IPS-20b (cell line): ENCODE measurements around the gene POLR3E.

Source experiments
- H3K27ac ChIP-seq: one replicate; pipeline ENCODE4 v1.5.1; 2013; ENCODE audit warnings: low read length
- H3K27me3 ChIP-seq: 2 replicates; pipeline ENCODE4 v1.6.1; 2013; ENCODE audit warnings: mild to moderate bottlenecking, low read length, inconsistent platforms; ENCODE audit not compliant: insufficient read depth
- H3K36me3 ChIP-seq: 2 replicates; pipeline ENCODE4 v1.6.1; 2013; ENCODE audit warnings: low read depth, mild to moderate bottlenecking, inconsistent platforms, low read length, moderate library complexity; ENCODE audit not compliant: insufficient read depth
- H3K4me1 ChIP-seq: 2 replicates; pipeline ENCODE4 v1.6.1; 2013; ENCODE audit warnings: mild to moderate bottlenecking, control low read depth, inconsistent platforms, low read length, moderate library complexity; ENCODE audit not compliant: insufficient read depth
- H3K4me3 ChIP-seq: 2 replicates; pipeline ENCODE4 v1.5.1; 2013; ENCODE audit warnings: mild to moderate bottlenecking, low read length, inconsistent platforms
- H3K9ac ChIP-seq: 2 replicates; pipeline ENCODE4 v1.6.1; 2013; ENCODE audit warnings: low read depth, mild to moderate bottlenecking, inconsistent platforms, low read length, moderate library complexity
- H3K9me3 ChIP-seq: 2 replicates; pipeline ENCODE4 v1.6.1; 2013; ENCODE audit warnings: mild to moderate bottlenecking, low read depth, low read length, inconsistent platforms; ENCODE audit not compliant: insufficient read depth

The POLR3E gene

DNA sequence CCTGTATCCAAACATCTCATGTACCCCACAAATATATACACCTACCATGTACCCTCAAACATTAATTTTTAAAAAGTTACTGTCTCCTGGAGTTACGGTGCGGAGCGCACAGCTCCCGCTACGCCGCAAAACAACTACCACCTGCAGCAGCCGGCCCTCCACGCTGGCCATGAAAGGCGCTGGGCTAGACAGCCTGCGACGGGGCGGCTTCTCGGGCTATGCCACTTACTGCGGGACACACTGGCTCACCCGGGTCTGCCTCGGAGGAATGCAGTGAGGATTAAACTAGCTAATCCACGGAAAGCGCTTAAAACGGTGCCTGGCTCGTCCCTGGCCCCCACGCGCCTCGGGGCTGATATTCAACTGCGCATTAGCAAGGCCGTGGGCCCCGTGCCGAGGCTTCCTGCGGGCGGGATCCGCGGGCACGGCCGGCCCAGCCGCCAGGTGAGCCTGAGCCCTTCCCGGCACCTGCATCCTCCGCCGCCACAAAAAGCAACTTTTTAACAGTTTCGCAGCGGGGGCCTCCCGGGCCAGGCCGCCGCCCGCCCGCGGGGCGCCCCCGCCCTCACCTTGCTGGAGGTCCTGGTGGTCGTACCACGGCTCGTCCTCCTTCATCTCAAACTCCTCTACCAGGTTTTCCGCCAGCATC is 76.6 kb downstream of the POLR3E start:
- peak overlapping the region; percentile 73 for H3K9ac ChIP-seq
- no peak overlapping the region for H3K27ac ChIP-seq
- peaks cover 33% of the 10 kb centered on the region for H3K27me3 ChIP-seq
- H3K4me1 ChIP-seq: peaks cover 28% of the 10 kb centered on the region
- H3K36me3 ChIP-seq: no peaks in the 10 kb centered on the region; the same call in 1 of the 2 replicates
- H3K4me3 ChIP-seq: peak overlapping the region; percentile 79
- no peaks in the 10 kb centered on the region for H3K9me3 ChIP-seq

- Histone ChIP-seq H3K4me1 (peaks cover 26% of the 10 kb centered on the region), H3K9ac (peak within 1 kb of the TSS; percentile 73), H3K36me3 (no peaks in the 10 kb centered on the region; the same call in 1 of the 2 replicates), H3K27ac (no peak within 1 kb of the TSS), H3K4me3 (peak within 1 kb of the TSS; percentile 79), H3K27me3 (peaks cover 33% of the 10 kb centered on the region), H3K9me3 (no peaks in the 10 kb centered on the region)
These were observed 77.3 kb downstream of the POLR3E start, which contains the start of gene CDR2 for GRCh38 chr16:22374311-22375116. Gene CDR2, minus strand, starts transcription at chr16:22374619. Its CDS starts 310 bp downstream, at chr16:22374309.

- Histone ChIP-seq H3K27me3 (peaks cover 33% of the 10 kb centered on the region), H3K9me3 (no peaks in the 10 kb centered on the region), H3K4me3 (peak overlapping the region; percentile 79), H3K9ac (peak overlapping the region; percentile 54; the same call in 1 of the 2 replicates), H3K27ac (no peak overlapping the region), H3K36me3 (no peaks in the 10 kb centered on the region; the same call in 1 of the 2 replicates), H3K4me1 (peaks cover 18% of the 10 kb centered on the region)
These were observed 78.1 kb downstream of the POLR3E start for GRCh38 chr16:22375117-22375962.

DNA sequence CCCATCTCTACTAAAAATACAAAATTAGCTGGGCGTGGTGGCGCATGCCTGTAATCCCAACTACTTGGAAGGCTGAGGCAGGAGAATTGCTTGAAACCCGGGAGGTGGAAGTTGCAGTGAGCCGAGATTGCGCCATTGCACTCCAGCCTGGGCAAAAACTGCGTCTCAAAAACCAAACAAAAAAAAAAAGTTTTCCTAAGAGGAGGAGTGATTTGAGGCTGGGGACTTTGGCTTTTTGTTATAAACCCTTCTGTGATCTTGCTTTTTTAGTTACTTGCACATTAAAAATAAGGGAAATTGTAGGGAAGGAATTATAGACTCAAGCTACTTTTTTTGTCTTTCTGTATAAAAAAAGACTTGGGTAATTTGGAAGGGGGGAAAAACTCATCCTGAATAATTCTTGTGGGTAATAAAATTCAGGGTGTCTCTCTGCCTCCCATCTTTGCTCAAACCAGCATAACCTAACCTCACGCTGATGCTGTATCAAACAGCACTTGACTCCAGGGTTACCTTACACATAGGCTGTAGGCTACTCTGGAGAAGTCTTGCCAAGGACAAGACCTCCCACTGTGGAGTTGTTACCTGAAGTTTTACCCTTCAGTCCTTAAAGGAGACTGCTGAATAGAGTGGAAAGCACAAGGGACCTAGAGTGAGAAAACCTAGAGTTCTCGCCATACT is 78.9 kb downstream of the POLR3E start:
- H3K4me1 ChIP-seq: peaks cover 14% of the 10 kb centered on the region

GRCh38 chr16:22379656-22380055 is 82.4 kb downstream of the POLR3E start:
- Histone ChIP-seq H3K4me3 (no peak overlapping the region), H3K36me3 (no peaks in the 10 kb centered on the region), H3K27ac (no peak overlapping the region), H3K9ac (no peak overlapping the region), H3K4me1 (no peaks in the 10 kb centered on the region), H3K9me3 (no peaks in the 10 kb centered on the region), H3K27me3 (peaks cover 20% of the 10 kb centered on the region)

More for the DNA sequence above, 78.9 kb downstream of the POLR3E start:
- no peaks in the 10 kb centered on the region for H3K9me3 ChIP-seq
- H3K9ac ChIP-seq: no peak overlapping the region
- H3K27me3 ChIP-seq: peaks cover 33% of the 10 kb centered on the region
- no peak overlapping the region for H3K4me3 ChIP-seq
- H3K27ac ChIP-seq: no peak overlapping the region
- H3K36me3 ChIP-seq: no peaks in the 10 kb centered on the region; the same call in 1 of the 2 replicates

DNA sequence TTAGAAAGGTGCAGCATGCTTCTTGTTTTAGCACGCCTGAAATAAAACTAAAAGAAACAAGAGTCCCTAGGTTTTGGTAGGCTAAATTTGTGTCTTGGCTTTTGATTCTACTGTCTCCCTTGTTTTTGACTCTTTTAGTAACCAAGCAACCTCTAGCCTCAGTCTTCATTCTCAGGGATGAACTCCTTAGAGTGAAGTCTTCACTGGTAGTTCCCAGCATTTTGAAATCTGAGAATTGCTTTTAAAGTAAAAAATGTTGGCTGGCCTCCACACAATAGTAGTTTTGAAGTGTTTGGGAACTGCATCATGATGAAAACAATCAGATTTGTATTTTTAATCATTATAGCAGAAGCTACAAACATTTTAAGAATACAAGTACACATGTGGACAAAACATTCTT is 83.3 kb downstream of the POLR3E start:
- Histone ChIP-seq H3K9ac (no peak overlapping the region), H3K9me3 (no peaks in the 10 kb centered on the region), H3K36me3 (no peaks in the 10 kb centered on the region), H3K4me1 (no peaks in the 10 kb centered on the region), H3K4me3 (no peak overlapping the region), H3K27me3 (peaks cover 15% of the 10 kb centered on the region), H3K27ac (no peak overlapping the region)

- Histone ChIP-seq H3K36me3 (no peaks in the 10 kb centered on the region), H3K27ac (no peak overlapping the region), H3K9ac (no peak overlapping the region), H3K27me3 (peaks cover 6% of the 10 kb centered on the region), H3K9me3 (no peaks in the 10 kb centered on the region), H3K4me3 (no peak overlapping the region), H3K4me1 (no peaks in the 10 kb centered on the region)
These were observed 84.2 kb downstream of the POLR3E start for GRCh38 chr16:22381392-22381791.

- Histone ChIP-seq H3K36me3 (no peaks in the 10 kb centered on the region), H3K4me3 (no peak overlapping the region), H3K9me3 (no peaks in the 10 kb centered on the region), H3K27ac (no peak overlapping the region), H3K4me1 (no peaks in the 10 kb centered on the region), H3K27me3 (no peaks in the 10 kb centered on the region), H3K9ac (no peak overlapping the region)
These were observed 86.6 kb downstream of the POLR3E start for GRCh38 chr16:22383827-22384226.
